H1 (cell line): ENCODE results near the gene PDZD8. TPM values are rescaled to one million over a fixed set of nuclear protein-coding genes. Genes with fewer than 3 reads are reported as not detected.

Source experiments
- CTCF ChIA-PET: fragments of 300-600 bp; sonication (Branson Sonifier 250); formaldehyde crosslinking; loops from one replicate; lab custom pipeline; 2021; ENCODE audit not compliant: partially characterized antibody; lab: Charles Lee
- POLR2A ChIA-PET: fragments of 300-600 bp; sonication (Branson Sonifier 250); formaldehyde crosslinking; loops from one replicate; lab custom pipeline; 2021; ENCODE audit warnings: inconsistent platforms; ENCODE audit not compliant: partially characterized antibody; lab: Charles Lee
- DNase-seq, 2 experiments: peaks; one replicate each; pipeline versions ENCODE4 v3.0.0 to v3.0.0-alpha.2; 2010 to 2022; ENCODE audit warnings: low spot score in 2 of 2, low read depth in 1 of 2, mixed read lengths in 1 of 2
- FAIRE-seq: peaks from 2 replicates; lab custom pipeline; 2011; peaks lifted over from hg19 to GRCh38; lab: Jason Lieb, UNC
- H2AFZ ChIP-seq: 2 replicates; pipeline ENCODE4 v1.8.1; 2012; ENCODE audit warnings: low read length, inconsistent platforms
- H2AK5ac ChIP-seq: 2 replicates; pipeline ENCODE4 v1.6.1; 2013; ENCODE audit warnings: low read depth, low read length
- H2BK120ac ChIP-seq: replicated peaks from 2 replicates; pipeline ENCODE3; 2013; ENCODE audit warnings: low read depth, low read length, inconsistent platforms
- H2BK12ac ChIP-seq: 2 replicates; pipeline ENCODE4 v1.6.1; 2013; ENCODE audit warnings: low read depth, low read length
- H2BK15ac ChIP-seq: 2 replicates; pipeline ENCODE4 v1.6.1; 2013; ENCODE audit warnings: low read length
- H2BK20ac ChIP-seq: 2 replicates; pipeline ENCODE4 v1.6.1; 2013; ENCODE audit warnings: low read length
- H2BK5ac ChIP-seq: 2 replicates; pipeline ENCODE4 v1.6.1; 2013; ENCODE audit warnings: low read depth, low read length
- H3K14ac ChIP-seq: 2 replicates; pipeline ENCODE4 v1.6.1; 2013; ENCODE audit warnings: inconsistent platforms; ENCODE audit not compliant: insufficient read length
- H3K18ac ChIP-seq: 2 replicates; pipeline ENCODE4 v1.6.1; 2013; ENCODE audit warnings: low read length; ENCODE audit errors: extremely low read depth
- H3K23ac ChIP-seq: 2 replicates; pipeline ENCODE4 v1.6.1; 2013; ENCODE audit warnings: inconsistent platforms; ENCODE audit not compliant: insufficient read length
- H3K23me2 ChIP-seq: 2 replicates; pipeline ENCODE4 v1.6.1; 2013; ENCODE audit warnings: low read depth, low read length
- H3K27ac ChIP-seq: 2 replicates; pipeline ENCODE4 v1.6.1; 2011; ENCODE audit warnings: low read depth, low read length, inconsistent platforms
- H3K27me3 ChIP-seq, 4 experiments: replicated peaks in 1 of 4; 1 replicate in 1 of 4; 2 replicates in 3 of 4; pipeline versions ENCODE4 v1.6.1 to v1.8.1; 2011 to 2013; ENCODE audit warnings: low read length in 3 of 4, mild to moderate bottlenecking in 3 of 4, inconsistent platforms in 2 of 4, mixed read lengths in 2 of 4, moderate library complexity in 1 of 4; ENCODE audit not compliant: control insufficient read depth in 3 of 4, insufficient read depth in 3 of 4; ENCODE audit errors: extremely low read depth in 1 of 4
- H3K36me3 ChIP-seq, 4 experiments: 2 replicates each; pipeline versions ENCODE4 v1.6.1 to v1.8.1; 2011 to 2013; ENCODE audit warnings: mild to moderate bottlenecking in 4 of 4, low read length in 3 of 4, moderate library complexity in 2 of 4, control low read depth in 1 of 4, inconsistent platforms in 1 of 4; ENCODE audit not compliant: insufficient read depth in 4 of 4, control insufficient read depth in 2 of 4
- H3K4ac ChIP-seq: replicated peaks from 2 replicates; pipeline ENCODE3; 2013; ENCODE audit warnings: low read length, low read depth, mixed read lengths, inconsistent platforms; ENCODE audit not compliant: insufficient read length
- H3K4me1 ChIP-seq, 4 experiments: replicated peaks in 1 of 4; 1 replicate in 1 of 4; 2 replicates in 3 of 4; pipeline versions ENCODE4 v1.6.1 to v1.8.1; 2011 to 2013; ENCODE audit warnings: low read length in 3 of 4, inconsistent platforms in 2 of 4, mixed read lengths in 1 of 4; ENCODE audit not compliant: insufficient read depth in 4 of 4, control insufficient read depth in 3 of 4
- H3K4me2 ChIP-seq, 2 experiments: 2 replicates each; pipeline versions ENCODE4 v1.6.1 to v1.8.1; 2011 to 2013; ENCODE audit warnings: low read depth in 2 of 2, low read length in 2 of 2, control low read depth in 1 of 2, inconsistent platforms in 1 of 2, mild to moderate bottlenecking in 1 of 2; ENCODE audit not compliant: insufficient read depth in 1 of 2
- H3K4me3 ChIP-seq, 4 experiments: fragments of 200-600, 300-600 bp in 1 of 4; sonication (generic), shearing (Covaris generic), sonication (Bioruptor Twin) in 1 of 4; 2 replicates each; pipeline versions ENCODE4 v1.5.1 to v1.8.1; 2011 to 2016; ENCODE audit warnings: low read length in 4 of 4, low read depth in 3 of 4, control low read depth in 2 of 4, inconsistent platforms in 2 of 4, mild to moderate bottlenecking in 2 of 4, mixed read lengths in 1 of 4, moderate library complexity in 1 of 4; ENCODE audit not compliant: insufficient read depth in 2 of 4; ENCODE audit errors: extremely low read depth in 1 of 4
- H3K56ac ChIP-seq: replicated peaks from 2 replicates; pipeline ENCODE3; 2013; ENCODE audit warnings: low read depth, mild to moderate bottlenecking, mixed read lengths, low read length, inconsistent platforms; ENCODE audit not compliant: insufficient read length
- H3K79me1 ChIP-seq: 2 replicates; pipeline ENCODE4 v1.6.1; 2013; ENCODE audit warnings: low read depth, low read length, control low read depth
- H3K79me2 ChIP-seq, 2 experiments: 2 replicates each; pipeline versions ENCODE4 v1.6.1 to v1.8.1; 2012 to 2013; ENCODE audit warnings: low read length in 2 of 2, mild to moderate bottlenecking in 2 of 2, inconsistent platforms in 1 of 2; ENCODE audit not compliant: insufficient read depth in 2 of 2, control insufficient read depth in 1 of 2
- H3K9ac ChIP-seq, 4 experiments: replicated peaks in 1 of 4; 1 replicate in 1 of 4; 2 replicates in 3 of 4; pipeline versions ENCODE4 v1.6.1 to v1.8.1; 2011 to 2013; ENCODE audit warnings: low read depth in 3 of 4, low read length in 3 of 4, control low read depth in 2 of 4, mild to moderate bottlenecking in 2 of 4, moderate library complexity in 2 of 4, inconsistent platforms in 1 of 4; ENCODE audit errors: extremely low read depth in 1 of 4
- H3K9me3 ChIP-seq, 2 experiments: 2 replicates each; pipeline versions ENCODE4 v1.6.1 to v1.8.1; 2012 to 2013; ENCODE audit warnings: mild to moderate bottlenecking in 2 of 2, moderate library complexity in 2 of 2, control low read depth in 1 of 2, inconsistent platforms in 1 of 2, low read depth in 1 of 2, low read length in 1 of 2, mixed read lengths in 1 of 2; ENCODE audit not compliant: insufficient read depth in 2 of 2
- H4K20me1 ChIP-seq, 2 experiments: replicated peaks in 1 of 2; 2 replicates each; pipeline versions ENCODE3 to v1.8.1; 2011 to 2013; ENCODE audit warnings: inconsistent platforms in 2 of 2, low read length in 2 of 2, mild to moderate bottlenecking in 1 of 2; ENCODE audit not compliant: insufficient read depth in 2 of 2, control insufficient read depth in 1 of 2
- H4K5ac ChIP-seq: 2 replicates; pipeline ENCODE4 v1.6.1; 2013; ENCODE audit warnings: low read length, low read depth, mixed read lengths, inconsistent platforms; ENCODE audit not compliant: insufficient read length
- H4K8ac ChIP-seq: 2 replicates; pipeline ENCODE4 v1.8.0; 2013; ENCODE audit warnings: mild to moderate bottlenecking, moderate library complexity, low read length, inconsistent platforms; ENCODE audit not compliant: insufficient read depth; ENCODE audit errors: extremely low read depth
- H4K91ac ChIP-seq: replicated peaks from 2 replicates; pipeline ENCODE3; 2013; ENCODE audit warnings: low read length, mixed read lengths, inconsistent platforms; ENCODE audit not compliant: insufficient read length
- KDM5A ChIP-seq: fragments of 200-600 bp; IDR thresholded peaks from 2 replicates; pipeline ENCODE4 v1.7.1; 2012; ENCODE audit warnings: mild to moderate bottlenecking, low read length, inconsistent platforms, mixed read lengths
- SIN3A ChIP-seq, 2 experiments: IDR thresholded peaks in 1 of 2; conservative IDR thresholded peaks in 1 of 2; 2 replicates each; pipeline ENCODE4 v1.6.1; 2011 to 2012; ENCODE audit warnings: low read length in 2 of 2, improper control_type of control experiment in 1 of 2, low read depth in 1 of 2, mild to moderate bottlenecking in 1 of 2
- WGBS, 2 experiments: shearing (Covaris generic) in 1 of 2; methylation state at CpG; one replicate each; pipeline versions ENCODE4 v1.1.6 to v1.1.7; 2013 to 2015; ENCODE audit warnings: low lambda C conversion rate in 2 of 2, mixed read lengths in 2 of 2, inconsistent platforms in 1 of 2, low coverage in 1 of 2, missing lambda C conversion rate in 1 of 2; ENCODE audit not compliant: insufficient replicate concordance in 2 of 2, insufficient coverage in 1 of 2, insufficient read length in 1 of 2; ENCODE audit errors: extremely low coverage in 1 of 2, missing lambda C conversion rate in 1 of 2; 5-methylcytosine and 5-hydroxymethylcytosine counted together
- long read RNA-seq, 2 experiments: library from RNA in 1 of 2; library from capped mRNA in 1 of 2; stranded (forward); transcript quantifications; one replicate each; pipeline ENCODE4 v2.0.0, GENCODE V29; 2021; ENCODE audit warnings: inconsistent platforms in 1 of 2
- polyA minus RNA-seq, 3 experiments: library from RNA; depleted of rRNA, polyadenylated mRNA; stranded (reverse); fragments of >200 nt; gene quantifications; 1 replicate in 2 of 3; 2 replicates in 1 of 3; pipeline ENCODE4 v1.2.3, GENCODE V29; 2011
- polyA plus RNA-seq, 7 experiments: library from polyadenylated mRNA; depleted of rRNA in 3 of 7; stranded (reverse) in 5 of 7; unstranded in 2 of 7; fragments of >200 nt in 5 of 7; fragments of 200-250 nt in 2 of 7; gene quantifications; 1 replicate in 5 of 7; 2 replicates in 1 of 7; 4 replicates in 1 of 7; pipeline versions ENCODE4 v1.2.1 to v1.2.3, GENCODE V29; 2011 to 2013; ENCODE audit warnings: missing spikeins in 2 of 7, mixed read lengths in 2 of 7
- total RNA-seq: library from RNA; stranded (reverse); fragmentation: NEBNext Ultra II Directional; extraction: Animal tissue kit (Norgen Biotek cat#: 25700); gene quantifications from 2 replicates; pipeline ENCODE4 v1.2.1, GENCODE V29; 2021

PDZD8 gene, protein sequence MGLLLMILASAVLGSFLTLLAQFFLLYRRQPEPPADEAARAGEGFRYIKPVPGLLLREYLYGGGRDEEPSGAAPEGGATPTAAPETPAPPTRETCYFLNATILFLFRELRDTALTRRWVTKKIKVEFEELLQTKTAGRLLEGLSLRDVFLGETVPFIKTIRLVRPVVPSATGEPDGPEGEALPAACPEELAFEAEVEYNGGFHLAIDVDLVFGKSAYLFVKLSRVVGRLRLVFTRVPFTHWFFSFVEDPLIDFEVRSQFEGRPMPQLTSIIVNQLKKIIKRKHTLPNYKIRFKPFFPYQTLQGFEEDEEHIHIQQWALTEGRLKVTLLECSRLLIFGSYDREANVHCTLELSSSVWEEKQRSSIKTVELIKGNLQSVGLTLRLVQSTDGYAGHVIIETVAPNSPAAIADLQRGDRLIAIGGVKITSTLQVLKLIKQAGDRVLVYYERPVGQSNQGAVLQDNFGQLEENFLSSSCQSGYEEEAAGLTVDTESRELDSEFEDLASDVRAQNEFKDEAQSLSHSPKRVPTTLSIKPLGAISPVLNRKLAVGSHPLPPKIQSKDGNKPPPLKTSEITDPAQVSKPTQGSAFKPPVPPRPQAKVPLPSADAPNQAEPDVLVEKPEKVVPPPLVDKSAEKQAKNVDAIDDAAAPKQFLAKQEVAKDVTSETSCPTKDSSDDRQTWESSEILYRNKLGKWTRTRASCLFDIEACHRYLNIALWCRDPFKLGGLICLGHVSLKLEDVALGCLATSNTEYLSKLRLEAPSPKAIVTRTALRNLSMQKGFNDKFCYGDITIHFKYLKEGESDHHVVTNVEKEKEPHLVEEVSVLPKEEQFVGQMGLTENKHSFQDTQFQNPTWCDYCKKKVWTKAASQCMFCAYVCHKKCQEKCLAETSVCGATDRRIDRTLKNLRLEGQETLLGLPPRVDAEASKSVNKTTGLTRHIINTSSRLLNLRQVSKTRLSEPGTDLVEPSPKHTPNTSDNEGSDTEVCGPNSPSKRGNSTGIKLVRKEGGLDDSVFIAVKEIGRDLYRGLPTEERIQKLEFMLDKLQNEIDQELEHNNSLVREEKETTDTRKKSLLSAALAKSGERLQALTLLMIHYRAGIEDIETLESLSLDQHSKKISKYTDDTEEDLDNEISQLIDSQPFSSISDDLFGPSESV
- total RNA-seq: 48.8 and 50.1 TPM in 2 replicates
- 6.7 and 10.9 TPM in 2 replicates for polyA plus RNA-seq (2011; rRNA removed)
- 14.2 TPM for polyA plus RNA-seq (2011; cell fraction: cytosol; rRNA removed)
- 22.0 TPM for polyA plus RNA-seq (2011; cell fraction: nucleus; rRNA removed)
- polyA plus RNA-seq (2012, experiment 1 of 2): 16.8 to 29.7 TPM (median 21.9 TPM) in 4 replicates
- 0.97 TPM for polyA plus RNA-seq (2012, experiment 2 of 2)
- 27.3 TPM for polyA plus RNA-seq (2013, experiment 1 of 2)
- 28.1 TPM for polyA plus RNA-seq (2013, experiment 2 of 2)
- polyA minus RNA-seq (2011; rRNA and poly(A)+ RNA removed): 69.6 and 96.0 TPM in 2 replicates
- polyA minus RNA-seq (2011; cell fraction: cytosol; rRNA and poly(A)+ RNA removed): 41.8 TPM
- polyA minus RNA-seq (2011; cell fraction: nucleus; rRNA and poly(A)+ RNA removed): 140 TPM
- long read RNA-seq, experiment 1, full-length matches to known transcripts: 3 of 28 reads
- long read RNA-seq, experiment 1, partial matches to known transcripts: 0 of 28 reads
- long read RNA-seq, experiment 1, other reads (novel, unspliced or antisense): 25 of 28 reads
- long read RNA-seq, experiment 2, partial matches to known transcripts: 0 of 1 reads
- long read RNA-seq, experiment 2, other reads (novel, unspliced or antisense): 1 of 1 reads

DNA sequence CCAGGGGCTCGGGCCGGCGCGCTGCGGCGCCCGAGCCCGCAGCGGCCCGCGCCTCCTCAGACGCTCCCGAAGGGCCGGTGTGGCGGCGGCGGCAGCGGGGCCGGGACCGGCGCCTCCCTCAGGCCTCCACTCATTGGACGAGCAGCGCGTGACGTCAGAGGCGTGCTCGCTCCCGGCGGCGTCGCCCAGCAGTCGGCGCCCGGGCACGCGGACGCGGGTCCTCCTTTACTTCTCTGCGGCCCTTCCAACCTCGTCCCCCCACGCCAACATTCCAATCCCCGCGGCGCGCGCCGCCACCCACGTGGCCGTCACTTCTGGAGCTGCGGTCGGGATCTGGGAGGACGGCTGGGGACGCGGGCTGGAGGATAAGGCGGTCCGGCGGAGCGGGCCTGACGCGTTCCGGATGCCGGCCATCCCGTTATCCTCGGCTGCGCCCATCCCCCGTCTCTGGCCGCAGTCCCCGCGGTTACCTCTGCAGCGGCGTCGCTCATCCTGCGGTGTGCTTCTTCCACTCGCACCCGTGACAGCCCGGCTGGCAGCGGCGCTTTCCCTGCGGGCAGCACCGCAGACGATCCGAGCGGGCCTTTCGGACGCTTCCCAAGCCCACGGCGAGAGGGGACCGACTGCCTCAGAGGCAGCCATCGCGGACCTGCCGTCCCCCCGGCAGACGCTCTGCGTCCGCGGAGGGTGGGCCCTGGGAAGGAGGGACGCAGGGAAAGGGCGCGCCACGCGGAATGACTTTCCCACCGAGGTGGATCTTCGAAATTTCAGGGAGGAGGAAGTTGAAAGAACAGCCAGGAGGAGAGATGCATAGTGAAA lies at the start of gene PDZD8:
Gene PDZD8, minus strand, starts transcription at position 81 of the 819 bp plus-strand sequence. CDS start 213 bp downstream, outside the sequence.
- Histone ChIP-seq H3K23ac (no peak within 1 kb of the TSS), H3K79me1 (peaks cover 2% of the 10 kb centered on the region; the same call in 1 of the 2 replicates), H4K91ac (peak within 1 kb of the TSS; percentile 68), H2BK120ac (no peak within 1 kb of the TSS), H3K79me2 (peaks cover 7 to 40% of the 10 kb centered on the region in 2 experiments; a peak in 3 of 4 replicates), H4K5ac (peak within 1 kb of the TSS; percentile 89), H3K4me2 (peak within 1 kb of the TSS; percentile 76 to 99), H2AK5ac (no peak within 1 kb of the TSS), H2BK20ac (no peak within 1 kb of the TSS), H3K18ac (peak within 1 kb of the TSS; percentile 71), H3K27ac (no peak within 1 kb of the TSS; the same call in 1 of the 2 replicates), H3K56ac (peak within 1 kb of the TSS; percentile 22), H3K23me2 (peaks cover 16% of the 10 kb centered on the region), H3K14ac (no peak within 1 kb of the TSS), H2AFZ (peak within 1 kb of the TSS; percentile 67; the same call in 1 of the 2 replicates), H3K4me3 (peak within 1 kb of the TSS; percentile 75 to 94 (median 87)), H3K4me1 (peaks cover 3 to 8% (median 5%) of the 10 kb centered on the region in 4 experiments; a peak in 5 of 7 replicates), H3K36me3 (no peaks in the 10 kb centered on the region), H2BK15ac (no peak within 1 kb of the TSS), H3K4ac (no peak within 1 kb of the TSS), H4K8ac (peak within 1 kb of the TSS; percentile 73), H2BK5ac (no peak within 1 kb of the TSS), H3K27me3 (peaks cover 0 to 16% (median 4%) of the 10 kb centered on the region in 4 experiments; a peak in 3 of 7 replicates), H2BK12ac (peak within 1 kb of the TSS; percentile 31; the same call in 1 of the 2 replicates), H4K20me1 (peaks cover 13 to 16% of the 10 kb centered on the region in 2 experiments), H3K9ac (peak within 1 kb of the TSS; percentile 63 to 93 (median 69)), H3K9me3 (no peaks in the 10 kb centered on the region)
- CTCF ChIA-PET: no interaction called here
- DNase-seq (peak; percentile 41 to 98), FAIRE-seq (no peak)
- WGBS, 2 experiments: 2% methylated on average over 82 of the region's 103 CpGs; no CpG with 5 or more reads in 1 of the 2 experiments
- POLR2A ChIA-PET: interaction anchor here (1.6 kb wide), 1 partner anchor 50 kb away, joined by 3 read pairs; no protein-coding TSS in a partner anchor
- no peak for TF ChIP-seq KDM5A
- TF ChIP-seq SIN3A (conservative IDR thresholded peaks at IDR 0.05 in 1 of 2, IDR thresholded peaks at IDR 0.05 in 1 of 2; ENCODE audit: low read depth in 1 of 2, low read length in 2 of 2): peak in 1 of 2 experiments; percentile 66; a peak in 1 of 4 replicates
